ENCODE results near the gene SEZ6.

DNA sequence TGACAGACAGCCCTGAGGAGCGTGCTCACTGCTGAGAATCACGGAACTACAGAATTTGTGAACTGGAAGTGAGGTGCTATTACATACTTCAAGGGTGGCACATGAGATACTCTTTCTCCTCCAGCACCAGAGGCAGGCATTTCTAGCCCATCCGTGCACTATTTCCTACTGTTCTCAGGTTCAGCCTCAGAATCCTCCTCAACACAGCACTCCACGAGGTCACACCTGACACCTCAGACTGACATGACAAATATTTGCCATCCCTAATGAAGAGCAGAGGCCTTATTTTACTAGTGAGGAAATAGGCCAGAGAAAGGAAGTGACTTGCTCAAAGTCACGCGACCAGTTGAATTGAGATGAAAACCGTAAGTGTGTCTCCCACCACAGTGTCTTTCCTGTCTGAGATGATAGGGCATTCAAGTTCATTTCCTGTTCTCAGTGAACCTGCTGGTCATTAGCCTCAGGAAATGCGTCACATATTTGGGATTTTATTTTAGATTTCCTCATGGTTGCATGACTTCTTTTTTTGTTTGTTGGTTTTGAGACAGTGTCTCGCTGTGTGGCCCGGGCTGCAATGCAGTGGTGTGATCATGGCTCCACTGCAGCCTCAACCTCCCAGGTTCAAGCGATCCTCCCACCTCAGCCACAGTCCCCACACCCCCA, 23.6 kb downstream of the SEZ6 start:
- TF ChIP-seq, protein P1, sequence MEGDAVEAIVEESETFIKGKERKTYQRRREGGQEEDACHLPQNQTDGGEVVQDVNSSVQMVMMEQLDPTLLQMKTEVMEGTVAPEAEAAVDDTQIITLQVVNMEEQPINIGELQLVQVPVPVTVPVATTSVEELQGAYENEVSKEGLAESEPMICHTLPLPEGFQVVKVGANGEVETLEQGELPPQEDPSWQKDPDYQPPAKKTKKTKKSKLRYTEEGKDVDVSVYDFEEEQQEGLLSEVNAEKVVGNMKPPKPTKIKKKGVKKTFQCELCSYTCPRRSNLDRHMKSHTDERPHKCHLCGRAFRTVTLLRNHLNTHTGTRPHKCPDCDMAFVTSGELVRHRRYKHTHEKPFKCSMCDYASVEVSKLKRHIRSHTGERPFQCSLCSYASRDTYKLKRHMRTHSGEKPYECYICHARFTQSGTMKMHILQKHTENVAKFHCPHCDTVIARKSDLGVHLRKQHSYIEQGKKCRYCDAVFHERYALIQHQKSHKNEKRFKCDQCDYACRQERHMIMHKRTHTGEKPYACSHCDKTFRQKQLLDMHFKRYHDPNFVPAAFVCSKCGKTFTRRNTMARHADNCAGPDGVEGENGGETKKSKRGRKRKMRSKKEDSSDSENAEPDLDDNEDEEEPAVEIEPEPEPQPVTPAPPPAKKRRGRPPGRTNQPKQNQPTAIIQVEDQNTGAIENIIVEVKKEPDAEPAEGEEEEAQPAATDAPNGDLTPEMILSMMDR (IDR thresholded peaks at IDR 0.05), result no peak
- TF ChIP-seq POLR2A (IDR thresholded peaks at IDR 0.05), result no peak
